ENCODE data around the gene UNC5CL. TPM values are rescaled to one million over a fixed set of nuclear protein-coding genes. Genes with fewer than 3 reads are reported as not detected.

UNC5CL gene
- total RNA-seq, 1 donor from 2014 or later: 1.4 TPM

- no peaks in the 10 kb centered on the region for H3K9me3 ChIP-seq
- H3K4me3 ChIP-seq: no peak overlapping the region
- no peak overlapping the region for H3K27ac ChIP-seq
- peaks cover 18% of the 10 kb centered on the region for H3K36me3 ChIP-seq
- ATAC-seq: peak; percentile 69
- intact Hi-C loops (cut with DNase I): no loop called here
- H3K27me3 ChIP-seq: no peaks in the 10 kb centered on the region
- TF ChIP-seq CTCF (IDR thresholded peaks at IDR 0.05): no peak
- no peak for DNase-seq
- no peaks in the 10 kb centered on the region for H3K4me1 ChIP-seq
Observed at GRCh38 chr6:41061196-41061726, 22.2 kb upstream of the UNC5CL start.

- no peak for DNase-seq
- no peaks in the 10 kb centered on the region for H3K9me3 ChIP-seq
- ATAC-seq: no peak
- H3K36me3 ChIP-seq: peaks cover 12% of the 10 kb centered on the region
- H3K4me1 ChIP-seq: no peaks in the 10 kb centered on the region
- no peak overlapping the region for H3K4me3 ChIP-seq
- H3K27ac ChIP-seq: no peak overlapping the region
- H3K27me3 ChIP-seq: no peaks in the 10 kb centered on the region
- intact Hi-C loops (cut with DNase I): no loop called here
- TF ChIP-seq CTCF (IDR thresholded peaks at IDR 0.05): no peak
Observed at GRCh38 chr6:41059556-41059955, 20.5 kb upstream of the UNC5CL start.

GRCh38 chr6:41058783-41059181 lies 19.8 kb upstream of the UNC5CL start:
- H3K27ac ChIP-seq: no peak overlapping the region
- ATAC-seq: no peak
- peaks cover 4% of the 10 kb centered on the region for H3K36me3 ChIP-seq
- TF ChIP-seq CTCF (IDR thresholded peaks at IDR 0.05): no peak
- no peak overlapping the region for H3K4me3 ChIP-seq
- no peaks in the 10 kb centered on the region for H3K27me3 ChIP-seq
- intact Hi-C loops (cut with DNase I): no loop called here
- H3K9me3 ChIP-seq: no peaks in the 10 kb centered on the region
- DNase-seq: no peak
- H3K4me1 ChIP-seq: no peaks in the 10 kb centered on the region

- ATAC-seq (no peak), DNase-seq (no peak)
- H3K4me1 ChIP-seq: no peaks in the 10 kb centered on the region
- no peaks in the 10 kb centered on the region for H3K27me3 ChIP-seq
- intact Hi-C loops (cut with DNase I): no loop called here
- no peaks in the 10 kb centered on the region for H3K9me3 ChIP-seq
- H3K4me3 ChIP-seq: no peak overlapping the region
- H3K36me3 ChIP-seq: peaks cover 4% of the 10 kb centered on the region
- no peak for TF ChIP-seq CTCF (IDR thresholded peaks at IDR 0.05)
- H3K27ac ChIP-seq: no peak overlapping the region
Observed at GRCh38 chr6:41056768-41057490, 17.9 kb upstream of the UNC5CL start.

- Histone ChIP-seq H3K27me3 (no peaks in the 10 kb centered on the region), H3K9me3 (no peaks in the 10 kb centered on the region), H3K27ac (no peak overlapping the region), H3K4me1 (no peaks in the 10 kb centered on the region), H3K36me3 (no peaks in the 10 kb centered on the region), H3K4me3 (no peak overlapping the region)
- no peak for DNase-seq
- TF ChIP-seq CTCF (IDR thresholded peaks at IDR 0.05): no peak
- intact Hi-C loops (cut with DNase I): no loop called here
- ATAC-seq: no peak
Observed at GRCh38 chr6:41055149-41055548, 16.1 kb upstream of the UNC5CL start.
